Uterus (tissue), 2 donors: ENCODE results near the gene SCUBE3.

ENCODE experiments used
- CTCF ChIP-seq, 4 experiments: fragments of 200-600 bp in 2 of 4; fragments of 450-650 bp in 2 of 4; sonication (generic) in 2 of 4; IDR thresholded peaks; one replicate each; pipeline ENCODE4 v1.5.1; 2016 to 2019; ENCODE audit warnings: antibody characterized with exemption in 4 of 4, mild to moderate bottlenecking in 2 of 4, moderate library complexity in 1 of 4
- POLR2A ChIP-seq, 2 donors: fragments of 450-650 bp; IDR thresholded peaks; one replicate each; pipeline ENCODE4 v1.6.1; 2016; ENCODE audit warnings: antibody characterized with exemption in 2 of 2, mild to moderate bottlenecking in 1 of 2, moderate library complexity in 1 of 2

- TF ChIP-seq CTCF (IDR thresholded peaks at IDR 0.05) (no peak), POLR2A (IDR thresholded peaks at IDR 0.05) (no peak)
These were observed 38.2 kb downstream of the SCUBE3 start for GRCh38 chr6:35251949-35252348.
